Raji (cell line): ENCODE data around the gene ZNF148.

Experiments used
- POLR2A ChIP-seq: IDR thresholded peaks from 2 replicates; pipeline ENCODE4 v1.6.1; 2011; ENCODE audit warnings: low read depth, low read length, control low read depth; ENCODE audit not compliant: insufficient read depth

Gene ZNF148

DNA sequence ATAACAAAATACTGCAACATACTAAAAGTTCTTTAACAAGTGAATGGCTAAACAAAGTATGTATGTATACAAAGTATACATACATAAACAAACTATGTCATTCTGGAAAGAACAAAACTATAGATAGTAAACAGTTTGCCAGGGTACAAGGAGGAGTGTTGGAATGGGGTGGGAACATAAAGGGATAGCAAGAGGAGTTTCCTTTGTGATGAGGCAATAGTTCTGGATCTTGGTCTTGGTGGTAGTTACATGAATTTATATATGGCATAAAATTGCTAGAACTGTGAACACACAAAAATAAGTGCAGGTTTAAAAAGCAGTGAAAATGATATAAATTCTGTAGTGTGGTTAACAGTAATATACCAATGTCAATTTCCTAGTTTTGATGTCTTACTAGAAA is 22.0 kb downstream of the ZNF148 start:
- no peak for TF ChIP-seq POLR2A

DNA sequence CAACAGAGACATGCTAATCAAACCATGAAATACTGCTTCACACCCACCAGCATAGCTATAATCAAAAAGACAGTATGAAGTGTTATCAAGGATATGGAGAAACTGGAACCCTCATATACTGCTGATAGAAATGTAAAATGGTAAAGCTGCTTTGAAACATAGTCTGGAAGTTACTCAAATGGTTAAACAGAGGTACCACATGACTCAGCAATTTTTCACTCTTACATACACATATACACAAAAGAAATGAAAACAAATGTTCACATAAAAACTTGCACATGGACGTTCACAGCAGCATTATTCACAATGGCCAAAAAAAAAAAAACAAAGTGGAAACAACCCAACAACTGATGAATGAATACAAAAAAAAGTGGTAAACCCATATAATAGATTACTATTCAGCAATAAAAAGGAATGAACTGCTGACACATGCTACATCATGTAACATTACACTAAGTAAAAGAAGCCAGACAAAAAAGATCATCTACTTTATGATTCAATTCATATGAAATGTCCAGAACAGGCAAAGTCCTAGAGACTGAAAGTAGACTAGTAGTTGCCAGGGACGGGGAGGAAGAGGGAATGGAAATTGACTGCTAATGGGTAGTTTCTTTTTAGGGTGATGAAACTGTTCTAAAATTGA is 23.2 kb downstream of the ZNF148 start:
- TF ChIP-seq POLR2A: 0 out of 2 replicates have a peak, but pooled peaks have one; percentile 2

DNA sequence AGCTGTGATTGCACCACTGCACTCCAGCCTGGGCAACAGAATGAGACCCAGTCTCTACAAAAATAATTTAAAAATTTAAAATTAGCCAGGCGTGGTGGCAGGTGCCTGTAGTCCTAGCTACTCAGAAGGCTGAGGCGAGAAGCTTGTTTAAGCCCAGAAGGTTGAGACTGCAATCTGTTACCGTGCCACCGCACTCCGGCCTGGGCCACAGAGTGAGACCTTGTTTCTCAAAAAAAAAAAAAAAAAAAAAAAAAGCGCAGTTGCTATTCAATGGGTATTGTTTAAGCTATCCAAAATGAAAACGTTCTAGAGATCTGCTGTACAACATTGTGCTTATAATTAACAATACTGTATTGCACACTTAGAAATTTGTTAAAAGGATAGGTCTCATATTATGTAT is 24.0 kb downstream of the ZNF148 start:
- TF ChIP-seq POLR2A: no peak

DNA sequence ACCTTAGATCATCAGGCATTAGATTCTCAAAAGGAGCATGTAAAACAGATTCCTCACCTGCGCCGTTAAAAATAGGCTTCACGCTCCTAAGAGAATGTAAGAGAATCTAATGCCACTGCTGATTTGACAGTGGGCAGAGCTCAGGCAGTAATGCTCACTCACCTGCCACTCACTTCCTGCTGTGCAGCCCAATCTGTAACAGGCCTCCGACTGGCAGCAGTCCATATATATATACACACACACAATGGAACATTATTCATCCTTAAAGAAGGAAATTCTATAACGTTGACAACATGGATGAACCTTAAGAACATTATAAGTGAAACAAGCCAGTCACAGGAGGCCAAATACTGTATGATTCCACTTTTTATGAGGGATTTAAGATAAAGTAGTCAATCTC is 24.5 kb downstream of the ZNF148 start:
- TF ChIP-seq POLR2A: no peak

DNA sequence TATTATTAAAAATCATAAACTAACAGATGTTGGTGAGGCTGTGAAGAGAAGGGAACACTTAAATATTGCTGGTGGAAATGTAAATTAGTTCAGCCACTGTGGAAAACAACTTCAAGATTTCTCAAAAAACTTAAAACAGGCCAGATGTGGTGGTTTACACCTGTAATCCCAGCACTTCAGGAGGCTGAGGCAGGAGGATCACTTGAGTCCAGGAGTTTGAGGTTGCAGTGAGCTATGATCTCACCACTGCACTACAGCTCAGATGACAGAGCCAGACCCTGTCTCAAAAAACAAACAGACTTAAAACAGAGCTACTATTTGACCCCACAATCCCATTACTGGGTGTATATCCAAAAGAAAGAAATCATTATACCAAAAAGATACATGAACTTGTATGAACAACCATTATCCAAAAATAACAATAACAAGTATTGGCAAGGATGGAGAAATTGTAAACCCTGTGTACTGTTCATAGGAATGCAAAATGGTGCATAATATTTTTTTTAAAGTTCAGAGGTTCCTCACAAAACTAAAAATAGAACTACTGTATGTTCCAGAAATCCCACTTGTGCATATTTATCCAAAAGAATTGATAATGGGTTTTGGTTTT is 25.5 kb downstream of the ZNF148 start:
- no peak for TF ChIP-seq POLR2A

DNA sequence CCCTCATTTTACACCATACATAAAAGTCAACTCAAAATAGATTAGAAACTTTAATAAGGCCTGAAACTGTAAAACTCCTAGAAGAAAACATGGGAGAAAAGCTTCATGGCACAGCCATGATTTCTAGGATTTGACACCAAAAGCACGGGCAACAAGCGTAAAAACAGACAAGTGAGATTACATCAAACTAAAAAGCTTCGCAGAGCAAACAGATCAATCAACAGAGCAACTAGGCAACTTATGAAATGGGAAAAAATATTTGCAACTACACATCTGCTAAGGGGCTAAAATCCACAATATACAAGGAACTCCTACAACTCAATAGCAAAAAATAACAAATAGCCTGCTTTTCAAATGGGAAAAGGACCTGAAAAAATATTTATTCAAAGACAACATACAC is 26.1 kb downstream of the ZNF148 start:
- TF ChIP-seq POLR2A: no peak

DNA sequence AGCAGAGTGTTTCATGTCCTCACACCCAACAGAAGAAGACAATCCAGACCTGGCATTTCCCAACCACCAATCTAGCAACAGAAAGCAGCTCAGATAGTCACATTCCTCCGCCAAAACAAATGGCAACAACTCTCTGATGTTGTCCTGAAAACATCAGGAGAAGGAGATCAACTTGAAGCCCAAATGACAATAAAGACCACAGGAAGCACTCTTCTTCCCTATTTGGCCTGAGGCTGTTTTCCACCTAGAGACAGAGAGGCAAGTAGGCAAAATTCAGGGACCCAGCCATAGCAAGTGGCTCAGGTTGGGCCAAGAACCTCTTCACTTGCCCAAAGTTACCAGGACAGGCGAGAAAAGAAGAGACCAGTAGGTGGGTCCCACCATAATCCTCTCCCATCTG is 35.0 kb downstream of the ZNF148 start:
- no peak for TF ChIP-seq POLR2A

DNA sequence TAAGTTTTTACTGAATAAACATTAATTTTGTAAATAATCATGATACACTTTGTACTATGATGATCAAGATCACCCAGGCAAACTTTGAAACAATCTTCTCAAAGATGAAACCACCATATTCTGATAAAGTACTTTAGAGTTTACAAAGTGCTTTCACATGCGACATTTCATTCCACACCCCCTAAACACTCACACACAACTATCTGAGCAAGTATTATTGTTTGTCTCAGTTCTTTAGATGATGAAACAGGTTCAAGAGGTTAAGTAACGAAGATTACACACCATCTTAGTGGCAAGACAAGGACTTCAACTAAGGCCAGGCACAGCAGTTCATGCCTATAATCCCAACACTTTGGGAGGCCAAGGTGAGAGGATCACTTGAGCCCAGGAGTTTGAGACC is 37.6 kb downstream of the ZNF148 start:
- TF ChIP-seq POLR2A: no peak

DNA sequence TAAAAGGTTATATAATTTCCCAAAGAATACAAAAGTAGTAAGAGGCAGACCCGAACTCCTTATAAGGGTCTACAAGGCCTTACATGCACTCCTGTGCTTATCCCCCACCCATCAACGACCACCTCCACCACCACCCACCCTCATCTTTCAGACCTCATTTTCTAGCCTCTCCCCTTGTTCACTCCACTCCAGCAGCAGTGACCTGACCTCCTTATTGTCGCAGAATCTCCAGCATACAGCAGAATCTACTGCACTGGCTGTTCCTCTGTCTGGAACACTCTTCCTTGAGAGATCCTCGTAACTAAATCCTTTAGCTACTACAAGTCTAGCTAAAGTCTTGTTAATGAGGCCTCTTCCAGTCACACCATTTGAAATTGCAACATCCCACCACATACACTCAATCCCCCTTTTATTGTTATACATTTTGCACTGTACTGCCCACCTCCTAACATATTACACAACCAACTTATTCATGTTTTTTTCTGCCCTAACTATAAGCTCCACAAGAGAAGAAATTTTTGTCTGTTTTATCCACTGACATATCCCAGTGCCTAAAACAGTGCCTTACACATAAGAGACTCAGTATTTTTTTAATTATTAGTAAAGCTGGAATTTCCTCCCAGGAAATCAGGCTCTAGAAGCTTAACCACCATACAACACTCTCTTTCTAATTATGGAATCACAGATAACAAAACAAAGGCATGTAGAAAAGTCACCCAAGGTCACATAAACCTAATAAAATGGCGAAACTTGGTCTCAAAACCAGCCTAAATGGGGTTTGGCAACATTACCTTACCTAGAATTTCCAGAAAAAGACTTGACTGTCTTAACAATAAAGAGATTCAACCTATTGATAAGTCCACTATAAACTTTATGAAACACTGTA is 40.2 kb downstream of the ZNF148 start:
- no peak for TF ChIP-seq POLR2A

DNA sequence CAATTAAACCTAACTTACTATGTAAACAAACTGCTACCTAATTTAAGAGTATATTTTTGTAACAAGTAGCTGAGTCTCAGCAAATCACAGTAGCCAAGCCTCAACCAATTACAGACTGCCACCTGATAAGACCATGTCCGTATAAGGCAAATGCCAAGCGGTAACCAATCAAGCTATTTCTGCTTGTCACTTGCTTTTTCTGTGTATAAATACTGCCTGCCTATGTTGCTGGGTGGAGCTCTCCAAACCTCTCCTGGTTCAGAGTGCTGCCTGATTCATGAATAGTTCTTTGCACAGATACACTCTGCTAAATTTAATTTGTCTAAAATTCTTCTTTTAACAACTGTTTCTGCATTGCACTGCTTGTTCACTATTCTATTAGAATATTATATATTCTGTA is 42.6 kb downstream of the ZNF148 start:
- TF ChIP-seq POLR2A: no peak

DNA sequence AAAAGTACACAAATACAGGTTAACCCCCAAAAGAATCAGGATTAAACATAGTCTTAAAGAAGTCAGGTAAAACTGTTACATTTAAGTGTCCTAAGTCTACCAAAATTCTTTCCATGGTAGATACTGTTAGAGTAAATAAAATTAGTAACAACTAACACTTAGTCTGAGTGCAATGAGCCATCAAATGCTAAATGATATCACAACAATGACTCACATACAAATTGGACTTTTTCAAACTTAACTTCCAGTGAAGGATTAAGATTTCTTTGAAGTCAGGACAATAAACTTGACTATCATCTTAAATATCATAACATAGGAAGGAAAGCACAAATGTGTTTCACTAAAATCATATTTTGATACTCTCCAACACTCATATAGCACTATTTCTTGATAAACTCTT is 43.9 kb downstream of the ZNF148 start:
- no peak for TF ChIP-seq POLR2A

DNA sequence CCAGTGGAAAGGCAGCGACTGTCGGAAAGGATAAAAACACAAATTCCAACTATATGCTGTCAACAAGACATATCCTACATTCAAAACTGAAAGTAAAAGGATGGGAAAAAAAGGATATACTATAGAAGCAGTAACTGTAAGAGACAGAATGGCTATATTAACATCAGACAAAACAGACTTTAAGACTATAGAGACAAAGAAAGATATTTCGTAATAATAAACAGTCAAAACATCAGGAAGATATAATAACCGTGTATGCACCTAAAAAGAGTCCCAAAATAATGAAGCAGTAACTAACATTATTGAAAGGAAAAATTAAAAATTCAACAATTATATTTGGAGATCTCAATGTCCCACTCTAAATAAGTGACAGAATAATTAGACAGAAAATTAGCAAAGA is 48.2 kb downstream of the ZNF148 start:
- TF ChIP-seq POLR2A: no peak

DNA sequence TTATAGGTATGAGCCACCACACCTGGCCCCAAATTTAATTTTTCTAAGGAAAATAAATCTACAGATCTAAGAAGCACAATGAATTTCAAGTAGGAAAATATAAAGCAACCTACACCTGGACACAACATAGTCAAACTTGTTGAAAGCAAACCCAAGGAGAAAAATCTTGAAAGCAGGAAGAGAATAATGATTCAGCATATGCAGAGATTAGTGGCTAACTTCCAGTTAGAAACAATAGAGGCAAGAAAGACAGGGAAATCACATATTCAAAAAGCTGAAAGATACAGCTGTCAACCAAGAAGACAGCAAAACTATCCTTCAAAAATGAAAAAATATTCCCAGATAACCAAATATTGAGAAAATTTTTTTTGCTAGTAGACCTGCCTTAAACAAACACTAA is 49.4 kb downstream of the ZNF148 start:
- no peak for TF ChIP-seq POLR2A

DNA sequence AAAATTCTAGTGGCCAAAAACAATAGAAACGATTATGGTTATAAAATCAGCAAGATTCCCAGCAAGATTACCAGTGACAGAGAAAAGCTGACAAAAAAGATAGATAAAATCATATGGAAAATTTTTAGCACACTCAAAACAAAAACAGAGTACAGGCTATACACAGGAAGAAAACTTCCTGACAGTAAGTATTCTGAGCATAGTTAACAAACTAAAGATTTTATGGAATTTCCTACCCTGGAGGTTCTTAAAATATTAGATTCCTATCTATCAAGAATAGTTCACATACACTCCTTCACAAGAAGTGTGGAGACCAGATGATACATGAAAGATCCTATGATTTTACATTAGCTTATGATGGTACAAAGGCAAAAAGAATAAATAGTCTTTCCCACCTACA is 50.8 kb downstream of the ZNF148 start:
- no peak for TF ChIP-seq POLR2A

DNA sequence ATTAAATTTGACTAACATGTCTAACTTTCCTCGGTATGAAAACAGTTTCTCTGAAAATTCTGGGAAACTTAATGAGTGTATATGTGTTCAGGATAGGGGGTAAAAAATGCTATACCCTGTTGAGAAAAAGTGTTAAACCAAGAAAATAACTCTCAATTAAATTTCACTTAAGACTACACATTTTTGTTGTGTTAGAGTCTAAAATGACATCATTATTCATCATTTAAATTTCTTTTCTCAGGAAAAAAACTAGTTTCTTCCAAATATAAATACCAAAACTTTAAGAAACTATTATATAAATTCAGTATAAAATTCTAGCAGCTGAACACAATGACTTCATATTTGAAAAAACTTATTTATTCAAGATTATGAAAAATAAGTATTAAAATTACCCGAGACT is 52.2 kb downstream of the ZNF148 start:
- TF ChIP-seq POLR2A: no peak

DNA sequence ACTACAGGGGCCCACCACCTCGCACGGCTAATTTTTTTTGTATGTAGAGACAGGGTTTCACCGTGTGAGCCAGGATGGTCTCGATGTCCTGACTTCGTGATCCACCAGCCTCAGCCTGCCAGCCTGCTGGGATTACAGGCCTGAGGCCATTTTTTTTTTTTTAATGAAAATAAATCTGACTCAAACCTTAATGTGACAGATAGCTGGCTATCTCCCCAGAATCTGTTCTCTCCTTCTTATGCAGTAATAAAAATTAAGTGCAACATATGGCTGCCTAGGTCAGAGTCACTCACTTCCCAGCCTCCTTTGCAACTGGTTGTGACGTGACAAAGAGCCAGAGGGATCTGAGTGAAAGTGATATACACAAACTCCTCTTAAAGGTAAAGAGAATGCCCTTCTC is 53.0 kb downstream of the ZNF148 start:
- TF ChIP-seq POLR2A: no peak
